ENCODE data around the gene TPK1.

TPK1 gene

DNA sequence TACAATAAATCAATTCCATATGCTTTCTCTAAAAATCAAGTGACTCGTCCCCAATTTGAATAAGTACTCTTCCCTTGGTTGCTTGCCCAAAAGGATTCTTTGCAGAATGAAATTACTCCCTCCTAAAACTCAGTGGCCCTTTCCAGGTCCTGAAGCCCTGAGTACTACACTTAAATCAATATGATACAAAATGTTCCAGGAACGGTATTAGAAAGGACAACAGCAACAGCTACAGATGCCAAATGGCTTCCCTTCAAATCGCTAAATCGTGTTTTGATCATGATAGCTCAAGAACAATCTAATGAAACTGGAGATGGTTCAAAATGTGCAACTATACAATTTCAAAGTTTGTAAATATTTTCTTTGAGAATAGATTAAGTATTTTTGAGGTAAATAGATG, 59.4 kb downstream of the TPK1 start:
- TF ChIP-seq, protein P1, sequence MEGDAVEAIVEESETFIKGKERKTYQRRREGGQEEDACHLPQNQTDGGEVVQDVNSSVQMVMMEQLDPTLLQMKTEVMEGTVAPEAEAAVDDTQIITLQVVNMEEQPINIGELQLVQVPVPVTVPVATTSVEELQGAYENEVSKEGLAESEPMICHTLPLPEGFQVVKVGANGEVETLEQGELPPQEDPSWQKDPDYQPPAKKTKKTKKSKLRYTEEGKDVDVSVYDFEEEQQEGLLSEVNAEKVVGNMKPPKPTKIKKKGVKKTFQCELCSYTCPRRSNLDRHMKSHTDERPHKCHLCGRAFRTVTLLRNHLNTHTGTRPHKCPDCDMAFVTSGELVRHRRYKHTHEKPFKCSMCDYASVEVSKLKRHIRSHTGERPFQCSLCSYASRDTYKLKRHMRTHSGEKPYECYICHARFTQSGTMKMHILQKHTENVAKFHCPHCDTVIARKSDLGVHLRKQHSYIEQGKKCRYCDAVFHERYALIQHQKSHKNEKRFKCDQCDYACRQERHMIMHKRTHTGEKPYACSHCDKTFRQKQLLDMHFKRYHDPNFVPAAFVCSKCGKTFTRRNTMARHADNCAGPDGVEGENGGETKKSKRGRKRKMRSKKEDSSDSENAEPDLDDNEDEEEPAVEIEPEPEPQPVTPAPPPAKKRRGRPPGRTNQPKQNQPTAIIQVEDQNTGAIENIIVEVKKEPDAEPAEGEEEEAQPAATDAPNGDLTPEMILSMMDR (IDR thresholded peaks at IDR 0.05; ENCODE audit: poor library complexity, severe bottlenecking): no peak
- no peak overlapping the region for H3K27ac ChIP-seq (ENCODE audit: poor library complexity, severe bottlenecking)
- no peaks in the 10 kb centered on the region for H3K36me3 ChIP-seq (ENCODE audit: low read depth)
- DNase-seq (ENCODE audit: low spot score): no peak
- H3K4me1 ChIP-seq (ENCODE audit: insufficient read depth, poor library complexity, severe bottlenecking): no peaks in the 10 kb centered on the region
- H3K9me3 ChIP-seq (ENCODE audit: severe bottlenecking): no peaks in the 10 kb centered on the region
- no peak overlapping the region for H3K4me3 ChIP-seq (ENCODE audit: severe bottlenecking)
- ATAC-seq (ENCODE audit: low read depth): no peak
- H3K27me3 ChIP-seq (ENCODE audit: insufficient read depth, poor library complexity, severe bottlenecking): no peaks in the 10 kb centered on the region

DNA sequence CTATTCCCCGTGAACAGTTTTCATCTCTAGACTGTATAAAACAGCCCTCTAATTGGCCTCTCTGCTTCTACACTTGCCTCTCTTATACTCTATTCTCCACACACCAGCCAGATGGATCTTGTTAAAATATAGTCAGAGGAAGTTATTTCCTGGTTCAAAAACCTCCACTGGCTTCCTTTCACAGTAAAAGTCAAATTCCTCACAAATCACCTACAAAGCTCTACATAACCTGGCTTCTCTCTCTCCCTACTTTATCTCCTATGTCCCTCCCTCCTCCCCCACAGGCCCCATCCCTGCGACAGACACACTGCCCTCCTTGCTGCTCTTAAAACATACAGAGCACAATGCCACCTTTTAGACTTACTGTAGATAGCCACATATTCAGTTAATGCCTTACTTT, 60.1 kb downstream of the TPK1 start:
- H3K4me3 ChIP-seq (ENCODE audit: severe bottlenecking): no peak overlapping the region
- H3K27me3 ChIP-seq (ENCODE audit: insufficient read depth, poor library complexity, severe bottlenecking): no peaks in the 10 kb centered on the region
- H3K36me3 ChIP-seq (ENCODE audit: low read depth): no peaks in the 10 kb centered on the region
- DNase-seq (ENCODE audit: low spot score) (no peak), ATAC-seq (ENCODE audit: low read depth) (no peak)
- H3K9me3 ChIP-seq (ENCODE audit: severe bottlenecking): no peaks in the 10 kb centered on the region
- no peaks in the 10 kb centered on the region for H3K4me1 ChIP-seq (ENCODE audit: insufficient read depth, poor library complexity, severe bottlenecking)
- TF ChIP-seq, protein P1 (IDR thresholded peaks at IDR 0.05; ENCODE audit: poor library complexity, severe bottlenecking): no peak
- no peak overlapping the region for H3K27ac ChIP-seq (ENCODE audit: poor library complexity, severe bottlenecking)

- Histone ChIP-seq H3K36me3 (ENCODE audit: low read depth) (no peaks in the 10 kb centered on the region), H3K27ac (ENCODE audit: poor library complexity, severe bottlenecking) (no peak overlapping the region), H3K27me3 (ENCODE audit: insufficient read depth, poor library complexity, severe bottlenecking) (no peaks in the 10 kb centered on the region), H3K4me1 (ENCODE audit: insufficient read depth, poor library complexity, severe bottlenecking) (no peaks in the 10 kb centered on the region), H3K4me3 (ENCODE audit: severe bottlenecking) (no peak overlapping the region), H3K9me3 (ENCODE audit: severe bottlenecking) (no peaks in the 10 kb centered on the region)
- DNase-seq (ENCODE audit: low spot score): no peak
- no peak for ATAC-seq (ENCODE audit: low read depth)
- TF ChIP-seq, protein P1 (IDR thresholded peaks at IDR 0.05; ENCODE audit: poor library complexity, severe bottlenecking): no peak
These were observed 63.9 kb downstream of the TPK1 start for GRCh38 chr7:144771927-144772326.

- TF ChIP-seq, protein P1 (IDR thresholded peaks at IDR 0.05; ENCODE audit: poor library complexity, severe bottlenecking): no peak
- no peak overlapping the region for H3K4me3 ChIP-seq (ENCODE audit: severe bottlenecking)
- no peaks in the 10 kb centered on the region for H3K9me3 ChIP-seq (ENCODE audit: severe bottlenecking)
- DNase-seq (ENCODE audit: low spot score) (no peak), ATAC-seq (ENCODE audit: low read depth) (no peak)
- no peak overlapping the region for H3K27ac ChIP-seq (ENCODE audit: poor library complexity, severe bottlenecking)
- H3K4me1 ChIP-seq (ENCODE audit: insufficient read depth, poor library complexity, severe bottlenecking): no peaks in the 10 kb centered on the region
- H3K36me3 ChIP-seq (ENCODE audit: low read depth): no peaks in the 10 kb centered on the region
- no peaks in the 10 kb centered on the region for H3K27me3 ChIP-seq (ENCODE audit: insufficient read depth, poor library complexity, severe bottlenecking)
These were observed 64.7 kb downstream of the TPK1 start for GRCh38 chr7:144771174-144771573.

GRCh38 chr7:144769352-144769751, 66.5 kb downstream of the TPK1 start:
- Histone ChIP-seq H3K27ac (ENCODE audit: poor library complexity, severe bottlenecking) (no peak overlapping the region), H3K4me1 (ENCODE audit: insufficient read depth, poor library complexity, severe bottlenecking) (no peaks in the 10 kb centered on the region), H3K4me3 (ENCODE audit: severe bottlenecking) (no peak overlapping the region), H3K27me3 (ENCODE audit: insufficient read depth, poor library complexity, severe bottlenecking) (no peaks in the 10 kb centered on the region), H3K9me3 (ENCODE audit: severe bottlenecking) (no peaks in the 10 kb centered on the region), H3K36me3 (ENCODE audit: low read depth) (no peaks in the 10 kb centered on the region)
- TF ChIP-seq, protein P1 (IDR thresholded peaks at IDR 0.05; ENCODE audit: poor library complexity, severe bottlenecking): no peak
- ATAC-seq (ENCODE audit: low read depth) (no peak), DNase-seq (ENCODE audit: low spot score) (no peak)
